MV-4-11 (cell line): Measurements from ENCODE around the gene NRBP1.
A peak's percentile ranks its signal among the peaks of the same experiment; 100 is the strongest.

Source experiments
- DNase-seq: peaks from one replicate; lab custom pipeline; 2025; lab: John Stamatoyannopoulos, UW

NRBP1 gene

GRCh38 chr2:27428213-27428977, at the start of gene NRBP1:
TSS of gene NRBP1 (plus strand) at chr2:27428631. CDS start at chr2:27433274, 4,643 bp downstream.
- DNase-seq: peak; percentile 88

DNA sequence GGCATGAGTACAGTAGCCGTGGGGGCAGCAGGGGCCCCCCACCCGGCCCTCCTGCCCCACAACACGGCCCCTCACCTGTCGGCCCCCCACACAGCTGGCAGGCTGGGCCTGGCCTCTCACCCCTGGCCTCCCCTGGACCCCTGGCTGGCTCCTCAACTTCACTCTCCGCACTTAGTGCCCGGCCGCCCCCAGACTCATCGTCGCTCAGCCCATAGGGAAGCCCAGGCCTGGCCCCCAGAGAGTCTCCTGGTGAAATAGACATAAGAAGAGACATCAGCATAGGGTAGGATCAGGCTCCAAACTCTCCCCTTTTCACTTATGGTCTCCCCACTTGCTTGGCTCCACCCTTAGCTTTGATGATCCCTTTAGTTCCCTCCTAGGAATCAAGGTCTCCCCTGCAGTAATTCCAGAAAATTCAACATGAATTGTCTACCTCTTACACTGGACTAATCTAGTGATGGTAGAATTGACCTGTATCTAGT, 49.6 kb upstream of the NRBP1 start:
- no peak for DNase-seq

DNA sequence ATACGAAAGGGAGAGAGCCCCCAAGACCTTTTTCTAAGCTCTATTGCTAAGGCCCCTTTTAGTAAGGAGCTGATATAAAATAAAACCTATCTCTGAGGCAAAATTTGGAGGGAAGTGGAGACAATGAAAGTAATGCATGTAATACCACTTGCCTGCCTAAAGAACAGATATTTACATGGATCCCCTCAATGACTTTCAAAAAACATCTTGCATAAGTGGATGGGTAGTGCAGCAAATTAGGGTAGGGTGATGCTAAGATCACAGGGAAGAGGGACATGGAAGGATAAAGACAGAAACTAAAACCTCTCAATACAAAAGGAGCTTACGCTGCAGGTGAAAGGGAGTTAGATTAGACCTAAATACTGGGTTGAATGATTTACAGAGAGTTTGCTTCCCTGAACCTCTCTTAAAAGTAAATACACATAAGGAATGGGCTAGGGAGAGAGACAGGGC, 49.0 kb upstream of the NRBP1 start:
- peak; percentile 14 for DNase-seq

GRCh38 chr2:27379836-27380625, 48.4 kb upstream of the NRBP1 start:
- DNase-seq: peak; percentile 65

DNA sequence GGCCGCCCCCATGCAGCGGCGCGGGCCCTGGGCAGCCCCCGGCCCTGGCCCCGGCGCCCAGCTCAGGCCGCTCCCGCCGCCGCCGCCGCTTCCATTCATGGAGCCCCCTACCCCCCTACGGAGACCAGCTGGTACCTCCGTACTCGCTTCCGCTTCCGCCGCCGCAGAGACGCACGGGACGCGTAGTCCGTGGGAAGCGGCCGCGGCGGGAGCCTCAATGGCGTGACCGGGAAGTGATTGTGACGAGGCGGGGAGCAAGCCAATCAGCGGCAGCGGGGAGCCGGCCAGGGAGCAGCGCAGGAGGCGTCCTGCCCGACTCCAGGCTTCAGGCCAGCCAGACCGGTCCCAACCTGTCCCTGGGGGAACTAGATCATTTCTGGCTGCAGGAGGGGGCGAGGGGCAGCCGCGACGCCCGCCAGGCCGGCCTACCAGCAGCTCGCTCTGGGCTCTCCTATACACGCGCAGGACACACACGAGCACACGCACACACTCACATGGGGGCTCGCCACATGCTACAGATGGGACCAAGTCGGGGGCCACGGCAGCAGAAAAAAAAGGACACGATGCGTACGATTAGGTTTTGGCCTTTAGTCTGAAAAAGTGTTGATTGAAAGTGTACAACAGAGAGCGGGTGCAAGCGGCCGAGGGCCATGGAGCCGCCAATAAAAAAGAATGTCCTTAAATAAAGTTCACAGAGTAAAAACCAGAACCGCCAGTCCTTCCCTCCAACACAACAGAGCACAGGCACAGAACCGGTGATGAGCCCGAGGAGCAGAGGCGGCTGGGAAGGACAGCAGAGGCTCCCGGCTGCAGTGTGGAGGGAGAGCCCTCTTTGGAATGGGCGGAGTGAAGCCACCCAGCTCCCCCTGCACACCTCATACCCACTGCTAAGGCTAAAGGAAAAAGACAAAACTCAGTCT, 47.5 kb upstream of the NRBP1 start, which contains the start of gene ZNF513:
ZNF513 (minus strand) TSS at position 109 of the 920 bp plus-strand sequence. CDS start 208 bp downstream, outside the sequence.
- DNase-seq: peak; percentile 91

- no peak for DNase-seq
Observed at GRCh38 chr2:27381577-27382181, 46.8 kb upstream of the NRBP1 start.

DNA sequence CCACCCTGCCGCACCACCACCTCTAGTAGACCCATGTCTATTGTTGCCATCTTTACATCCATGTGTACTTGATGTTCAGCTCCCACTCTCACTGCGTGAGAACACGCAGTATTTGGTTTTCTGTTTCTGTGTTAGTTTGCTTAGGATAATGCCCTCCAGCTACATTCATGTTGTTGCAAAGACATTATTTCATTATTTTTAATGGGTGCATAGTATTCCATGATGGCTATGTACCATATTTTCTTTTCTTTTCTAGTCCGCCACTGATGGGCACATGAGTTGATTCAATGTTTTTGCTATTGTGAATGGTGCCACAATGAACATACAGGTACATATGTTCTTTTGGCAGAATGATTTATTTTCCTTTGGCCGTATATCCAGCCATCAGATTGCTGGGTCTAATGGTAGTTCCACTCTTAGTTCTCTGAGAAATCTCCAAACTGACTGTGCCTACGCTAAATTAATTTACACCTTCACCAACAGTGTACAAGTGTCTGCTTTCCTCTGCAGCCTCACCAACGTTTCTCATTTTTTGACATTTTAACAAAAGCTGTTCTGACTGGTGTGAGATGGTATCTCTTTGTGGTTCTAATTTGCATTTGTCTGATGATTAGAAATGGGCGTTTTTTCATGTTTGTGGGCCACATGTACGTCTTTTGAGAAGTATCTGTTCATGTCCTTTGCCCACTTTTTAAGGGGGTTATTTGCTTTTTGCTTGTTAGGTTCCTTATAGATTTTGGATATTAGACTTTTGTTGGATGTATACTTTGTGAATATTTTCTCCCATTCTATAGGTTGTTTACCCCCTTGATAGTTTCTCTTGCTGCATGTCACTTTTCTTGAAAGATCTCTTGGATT, 37.4 kb upstream of the NRBP1 start:
- DNase-seq: no peak

- DNase-seq: no peak
Observed at GRCh38 chr2:27393225-27393624, 35.2 kb upstream of the NRBP1 start.

DNA sequence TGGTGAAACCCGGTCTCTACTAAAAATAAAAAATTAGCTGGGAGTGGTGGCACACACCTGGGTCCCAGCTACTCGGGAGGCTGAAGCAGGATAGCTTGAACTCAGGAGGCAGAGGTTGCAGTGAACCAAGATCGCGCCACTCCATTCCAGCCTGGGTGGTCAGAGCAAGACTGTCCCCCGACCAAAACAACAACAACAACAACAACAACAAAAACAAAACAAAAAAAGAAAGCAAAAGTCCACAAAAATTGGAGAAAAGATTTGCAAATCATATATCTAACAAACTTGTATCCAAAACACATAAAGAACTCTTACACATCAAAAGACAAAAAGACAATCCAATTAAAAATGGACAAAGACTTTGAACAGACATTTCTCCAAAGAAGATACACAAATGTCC, 29.5 kb upstream of the NRBP1 start:
- DNase-seq: no peak

DNA sequence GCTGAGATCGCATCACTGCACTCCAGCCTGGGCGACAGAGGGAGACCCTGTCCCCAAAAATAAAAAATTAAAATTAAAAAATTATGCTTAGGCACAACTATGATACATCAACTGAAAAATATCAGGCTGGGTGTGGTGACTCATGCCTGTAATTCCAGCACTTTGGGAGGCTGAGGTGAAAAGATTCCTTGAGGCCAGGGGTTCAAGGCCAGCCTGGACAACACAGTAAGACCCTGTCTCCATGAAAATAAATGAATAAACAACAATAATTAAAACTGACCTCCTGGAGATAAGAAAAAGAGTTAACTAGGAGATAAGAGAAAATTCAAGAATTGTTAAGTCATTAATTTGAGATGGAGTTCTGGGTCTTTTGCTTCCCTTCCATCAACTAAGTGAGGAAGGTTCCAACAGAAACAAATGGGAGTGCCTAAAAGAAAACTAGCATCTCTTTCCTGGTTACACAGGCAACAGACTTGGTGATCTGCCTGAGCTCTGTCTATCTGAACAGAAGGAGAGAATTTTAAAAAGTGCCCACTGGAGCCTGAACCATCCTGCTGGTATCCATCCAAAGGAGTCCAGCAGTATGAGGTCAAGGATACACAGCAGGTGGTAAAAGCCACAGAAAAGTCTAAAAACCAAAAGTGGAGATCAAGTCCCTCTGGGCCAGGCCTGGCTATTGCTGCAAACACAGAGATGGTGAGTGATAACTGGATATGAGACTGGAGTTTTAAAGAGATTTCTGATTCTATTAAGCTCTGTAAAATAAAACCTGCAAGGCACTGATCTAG, 27.9 kb upstream of the NRBP1 start:
- no peak for DNase-seq

- peak; percentile 33 for DNase-seq
Observed at GRCh38 chr2:27407798-27408491, 20.5 kb upstream of the NRBP1 start.

DNA sequence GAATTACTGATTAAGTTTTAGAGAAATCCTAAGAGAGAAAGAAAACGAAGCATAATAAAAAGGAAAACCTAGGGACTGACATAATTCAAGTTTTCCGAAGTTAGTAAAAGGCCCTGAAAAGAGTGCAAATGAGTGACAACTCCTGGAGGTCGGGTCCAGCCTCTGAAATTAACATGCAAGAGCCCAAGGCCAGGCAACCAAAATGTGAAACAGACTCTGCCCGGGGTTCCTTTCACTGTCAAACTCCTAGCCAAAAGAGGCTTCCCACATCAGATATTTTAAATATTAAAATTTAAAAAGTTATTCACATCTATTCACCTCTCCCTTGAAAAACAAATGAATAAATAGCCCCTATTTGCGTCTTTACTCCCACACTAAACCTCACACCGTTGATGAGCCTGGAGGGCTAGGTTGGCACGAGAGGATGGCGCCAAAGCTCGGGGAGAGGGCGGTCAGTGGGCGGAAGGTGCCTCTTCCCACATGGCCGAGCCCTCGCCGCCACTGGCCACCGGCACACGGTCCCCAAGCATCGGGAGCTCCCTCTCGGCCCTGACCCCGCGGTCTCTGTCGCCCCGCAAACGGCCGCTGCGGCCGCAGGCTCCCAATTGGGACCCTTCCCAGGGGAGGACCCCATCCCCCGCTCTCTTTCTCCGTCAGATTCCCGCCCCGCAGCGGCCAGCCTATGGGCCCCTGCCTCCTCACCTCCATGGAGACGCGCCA, 19.7 kb upstream of the NRBP1 start:
- no peak for DNase-seq

GRCh38 chr2:27409321-27410073, 18.9 kb upstream of the NRBP1 start, which contains the start of gene PPM1G:
TSS of gene PPM1G (minus strand) at chr2:27409591. CDS start at chr2:27409422, 169 bp downstream.
- peak; percentile 92 for DNase-seq

DNA sequence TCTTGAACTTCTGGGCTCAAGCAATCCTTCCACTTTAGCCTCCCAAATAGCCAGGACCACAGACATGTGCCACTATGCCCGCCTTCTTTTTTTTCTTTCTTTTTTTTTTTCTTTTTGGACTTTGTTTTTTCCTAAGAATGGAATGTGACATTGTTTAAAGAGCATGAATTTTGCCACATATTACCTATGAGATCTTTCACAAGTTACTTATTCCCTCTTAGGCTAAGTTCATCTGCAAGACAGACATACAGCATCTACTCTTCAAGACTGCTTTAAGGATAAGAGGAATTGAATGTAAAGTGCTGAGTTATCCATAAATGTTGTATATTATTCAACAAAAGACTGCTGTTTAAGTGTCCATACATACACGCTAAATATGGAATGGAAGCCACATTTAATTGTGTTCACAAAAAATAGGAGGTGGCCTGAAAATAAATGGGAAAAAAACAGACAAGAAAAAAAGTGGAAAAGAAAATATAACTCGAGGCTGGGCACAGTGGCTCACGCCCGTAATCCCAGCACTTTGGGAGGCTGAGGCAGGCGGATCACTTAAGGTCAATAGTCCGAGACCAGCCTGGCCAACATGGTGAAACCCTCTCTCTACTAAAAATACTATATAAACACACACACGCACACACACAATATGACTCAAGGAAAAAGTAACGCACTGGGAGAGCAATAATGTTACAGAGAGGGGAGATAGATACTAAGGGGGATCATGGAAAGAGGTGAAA, 15.8 kb upstream of the NRBP1 start:
- DNase-seq: no peak

GRCh38 chr2:27416151-27416550, 12.3 kb upstream of the NRBP1 start:
- no peak for DNase-seq

- DNase-seq: no peak
Observed at GRCh38 chr2:27420996-27421395, 7.4 kb upstream of the NRBP1 start.
